HEK293T (cell line): ENCODE results near the gene MTMR1.

Experiments
- CTCF ChIA-PET: fragments of 350-600 bp; formaldehyde crosslinking; extraction: SDS; loops from one replicate; lab custom pipeline; 2021; ENCODE audit warnings: antibody characterized with exemption, inconsistent platforms; lab: Yijun Ruan, JAX
- POLR2A ChIA-PET: fragments of 350-600 bp; formaldehyde crosslinking; extraction: SDS; loops from one replicate; lab custom pipeline; 2020; ENCODE audit warnings: antibody characterized with exemption, inconsistent platforms; lab: Yijun Ruan, JAX
- DNase-seq: peaks from one replicate; pipeline ENCODE4 v3.0.0; 2012; ENCODE audit warnings: mixed read lengths; ENCODE audit errors: extremely low spot score
- ARNT ChIP-seq: fragments of 450-650 bp; IDR thresholded peaks from 2 replicates; pipeline ENCODE4 v1.6.1; 2017; ENCODE audit warnings: mild to moderate bottlenecking
- BHLHE40 ChIP-seq: fragments of 450-650 bp; IDR thresholded peaks from 2 replicates; pipeline ENCODE4 v1.6.1; 2016; ENCODE audit warnings: mild to moderate bottlenecking, moderate library complexity, borderline replicate concordance
- CTBP1 ChIP-seq: fragments of 450-650 bp; IDR thresholded peaks from 2 replicates; pipeline ENCODE4 v1.6.1; 2016; ENCODE audit warnings: borderline replicate concordance
- ELF4 ChIP-seq: fragments of 450-650 bp; IDR thresholded peaks from 2 replicates; pipeline ENCODE4 v1.6.1; 2017; ENCODE audit warnings: antibody characterized with exemption
- FOXA1 ChIP-seq: fragments of 450-650 bp; IDR thresholded peaks from 2 replicates; pipeline ENCODE4 v1.6.1; 2016; ENCODE audit warnings: mild to moderate bottlenecking
- FOXK2 ChIP-seq: fragments of 450-650 bp; IDR thresholded peaks from 2 replicates; pipeline ENCODE4 v1.6.1; 2016; ENCODE audit warnings: mild to moderate bottlenecking
- FOXM1 ChIP-seq: fragments of 450-650 bp; IDR thresholded peaks from 2 replicates; pipeline ENCODE4 v1.6.1; 2017; ENCODE audit warnings: mild to moderate bottlenecking, borderline replicate concordance
- HDGF ChIP-seq: fragments of 450-650 bp; IDR thresholded peaks from 2 replicates; pipeline ENCODE4 v1.6.1; 2017; ENCODE audit warnings: antibody characterized with exemption, borderline replicate concordance
- L3MBTL2 ChIP-seq: fragments of 450-650 bp; conservative IDR thresholded peaks from 2 replicates; pipeline ENCODE4 v1.6.1; 2016; ENCODE audit warnings: mild to moderate bottlenecking
- LEF1 ChIP-seq: fragments of 450-650 bp; IDR thresholded peaks from 2 replicates; pipeline ENCODE4 v1.6.1; 2017; ENCODE audit warnings: mild to moderate bottlenecking, borderline replicate concordance
- NFRKB ChIP-seq: fragments of 450-650 bp; IDR thresholded peaks from 2 replicates; pipeline ENCODE4 v1.6.1; 2016; ENCODE audit warnings: mild to moderate bottlenecking, moderate library complexity
- SP1 ChIP-seq: fragments of 450-650 bp; IDR thresholded peaks from 2 replicates; pipeline ENCODE4 v1.6.1; 2017
- SUZ12 ChIP-seq: fragments of 450-650 bp; IDR thresholded peaks from 2 replicates; pipeline ENCODE4 v1.6.1; 2016; ENCODE audit warnings: mild to moderate bottlenecking
- TARDBP ChIP-seq: fragments of 450-650 bp; IDR thresholded peaks from 2 replicates; pipeline ENCODE4 v1.6.1; 2016
- ZNF384 ChIP-seq: fragments of 450-650 bp; IDR thresholded peaks from 2 replicates; pipeline ENCODE4 v1.6.1; 2016
- TF ChIP-seq, protein P1 (sequence below): fragments of 450-650 bp; IDR thresholded peaks from 2 replicates; pipeline ENCODE4 v1.6.1; 2016

Gene MTMR1

GRCh38 chrX:150753357-150753756 lies 60.2 kb downstream of the MTMR1 start:
- DNase-seq: no peak
- CTCF ChIA-PET: interaction anchor here (0.7 kb wide), 1 partner anchor 1004 kb away, joined by 3 read pairs; no protein-coding TSS in a partner anchor
- TF ChIP-seq ARNT (no peak), FOXM1 (no peak), ZNF384 (no peak)
- POLR2A ChIA-PET: no interaction called here

- TF ChIP-seq FOXM1 (no peak), LEF1 (no peak), NFRKB (no peak), BHLHE40 (no peak)
- POLR2A ChIA-PET: no interaction called here
- no peak for DNase-seq
- CTCF ChIA-PET: interaction anchor here (0.7 kb wide), 1 partner anchor 1004 kb away, joined by 3 read pairs; no protein-coding TSS in a partner anchor
These were observed 60.8 kb downstream of the MTMR1 start for GRCh38 chrX:150753968-150754367.

DNA sequence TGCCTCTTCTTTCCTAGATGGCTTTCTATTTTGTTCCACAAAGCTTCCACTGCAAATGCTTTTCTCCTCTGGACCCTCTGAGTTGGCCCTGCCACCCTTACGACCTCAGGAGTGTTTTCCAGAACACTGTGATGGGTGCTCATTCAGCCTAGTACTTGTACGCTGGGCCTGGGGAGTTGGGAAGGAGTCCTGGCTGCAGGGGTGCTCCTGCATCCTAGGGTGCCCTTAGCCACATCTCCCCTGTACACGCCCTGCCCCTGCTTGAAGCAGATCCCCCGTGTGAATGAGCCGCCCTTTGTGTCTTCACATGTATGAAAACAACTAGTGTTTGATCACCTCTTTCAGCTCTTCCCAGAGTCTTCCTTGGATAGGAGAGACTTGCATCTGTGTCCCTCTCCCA lies 64.2 kb downstream of the MTMR1 start:
- TF ChIP-seq CTBP1 (no peak), ELF4 (no peak), ZNF384 (no peak)
- TF ChIP-seq, protein P1, sequence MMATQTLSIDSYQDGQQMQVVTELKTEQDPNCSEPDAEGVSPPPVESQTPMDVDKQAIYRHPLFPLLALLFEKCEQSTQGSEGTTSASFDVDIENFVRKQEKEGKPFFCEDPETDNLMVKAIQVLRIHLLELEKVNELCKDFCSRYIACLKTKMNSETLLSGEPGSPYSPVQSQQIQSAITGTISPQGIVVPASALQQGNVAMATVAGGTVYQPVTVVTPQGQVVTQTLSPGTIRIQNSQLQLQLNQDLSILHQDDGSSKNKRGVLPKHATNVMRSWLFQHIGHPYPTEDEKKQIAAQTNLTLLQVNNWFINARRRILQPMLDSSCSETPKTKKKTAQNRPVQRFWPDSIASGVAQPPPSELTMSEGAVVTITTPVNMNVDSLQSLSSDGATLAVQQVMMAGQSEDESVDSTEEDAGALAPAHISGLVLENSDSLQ: no peak
- ChIA-PET POLR2A (no interaction called here), CTCF (no interaction called here)
- DNase-seq: no peak

DNA sequence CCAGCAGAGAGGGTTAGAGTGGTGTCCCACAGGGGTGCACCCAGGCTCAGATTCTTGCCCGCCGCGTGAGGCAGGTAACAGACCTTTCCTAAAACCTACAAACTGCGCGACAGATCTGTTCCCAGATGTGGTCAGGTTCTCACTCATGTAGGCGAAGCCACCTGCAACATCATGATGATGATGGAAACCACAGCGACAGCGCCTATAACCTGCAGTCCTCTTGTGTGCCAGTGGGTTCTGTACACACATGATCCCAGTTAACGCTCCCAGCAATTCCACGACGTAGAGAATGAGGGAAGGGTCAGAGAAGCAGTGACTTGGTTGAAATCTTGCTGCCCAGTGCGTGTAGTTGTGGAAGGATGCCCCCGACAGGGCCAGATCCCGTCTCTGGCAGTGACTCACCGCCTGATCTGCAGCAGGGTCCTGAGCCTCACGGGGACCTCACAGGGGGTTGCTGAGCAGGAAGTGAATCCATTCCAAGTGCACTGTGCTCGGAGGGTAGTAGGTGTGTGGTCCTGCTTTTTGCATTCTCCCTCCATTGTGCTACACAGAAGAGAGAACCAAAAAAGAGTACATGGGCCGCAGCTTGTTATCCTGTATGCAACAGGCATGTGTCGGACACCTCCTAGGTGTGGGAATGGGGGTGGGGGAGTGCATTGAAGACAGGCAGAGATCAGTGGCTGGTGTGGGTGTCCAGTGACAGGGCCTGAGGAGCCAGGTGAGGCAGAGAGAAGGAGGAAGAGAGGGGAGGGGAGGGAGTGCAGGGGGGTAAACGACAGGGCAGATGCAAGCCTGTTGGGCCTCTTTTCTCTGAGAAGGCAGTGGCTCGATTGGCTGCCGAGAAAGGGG lies 66.6 kb downstream of the MTMR1 start:
- ChIA-PET POLR2A (no interaction called here), CTCF (no interaction called here)
- DNase-seq: no peak
- TF ChIP-seq FOXA1 (no peak), LEF1 (no peak), CTBP1 (no peak), ZNF384 (no peak), HDGF (no peak), SP1 (no peak), BHLHE40 (no peak), NFRKB (no peak), ARNT (no peak), FOXM1 (no peak), FOXK2 (no peak), TARDBP (no peak), L3MBTL2 (no peak), ELF4 (no peak)
- TF ChIP-seq, protein P1: no peak

DNA sequence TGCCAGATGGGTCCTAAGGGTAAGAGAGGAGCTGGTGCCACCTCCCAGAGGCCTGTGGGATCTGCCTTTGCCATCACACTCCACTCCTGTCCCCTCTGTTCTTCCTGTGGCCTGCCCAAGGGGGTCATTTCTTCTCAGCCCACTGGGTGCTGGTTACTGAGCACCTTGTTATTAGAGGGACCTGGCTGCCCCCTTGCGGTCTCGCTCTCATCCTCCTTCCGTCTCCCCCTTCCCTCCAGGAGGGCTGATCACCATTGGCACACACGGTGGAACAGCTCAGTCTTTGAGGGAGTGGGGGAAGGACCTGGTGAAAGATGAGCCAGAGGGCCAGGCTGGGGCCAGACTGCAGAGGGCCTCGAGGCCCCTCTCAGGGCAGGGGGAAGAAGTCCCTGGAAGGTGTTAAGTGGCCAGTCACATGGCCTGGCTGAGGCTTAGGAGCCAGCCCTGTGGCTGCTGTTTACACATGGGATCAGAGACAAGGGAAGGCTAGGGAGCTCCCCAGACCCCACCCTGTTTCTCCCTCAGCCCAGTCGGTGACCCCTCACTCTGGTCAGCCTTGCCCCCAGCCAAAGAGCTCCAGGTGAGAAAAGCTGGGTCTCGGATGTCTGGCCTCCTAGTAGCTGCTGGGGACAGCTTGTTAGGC lies 68.1 kb downstream of the MTMR1 start:
- ChIA-PET POLR2A (no interaction called here), CTCF (interaction anchor here (1.9 to 3.5 kb wide), 2 partner anchors 11 to 321 kb away, joined by 4 to 23 read pairs; no protein-coding TSS in a partner anchor)
- no peak for DNase-seq
- TF ChIP-seq FOXA1 (no peak), ELF4 (no peak)

DNA sequence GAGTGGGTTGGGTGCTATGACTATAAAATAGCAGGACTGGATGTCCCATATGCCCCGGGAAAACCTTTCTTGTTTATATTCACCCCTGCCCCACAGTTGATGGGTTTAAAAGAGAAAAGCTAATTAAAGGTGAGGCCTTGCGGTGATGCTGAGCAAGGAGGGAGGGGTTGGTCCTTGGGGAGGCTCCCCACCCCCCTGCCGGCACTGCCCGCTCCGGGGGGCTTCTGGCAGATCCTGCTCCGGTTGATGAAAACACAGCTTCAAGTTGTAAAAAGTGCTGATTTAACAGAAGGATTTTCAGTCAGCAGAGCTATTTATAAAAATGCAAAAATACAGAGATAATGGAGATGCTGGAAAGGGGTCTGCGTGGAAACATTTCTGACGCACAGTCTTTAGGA lies 68.6 kb downstream of the MTMR1 start:
- ChIA-PET CTCF (interaction anchor here (1.9 to 3.5 kb wide), 2 partner anchors 11 to 320 kb away, joined by 4 to 23 read pairs; no protein-coding TSS in a partner anchor), POLR2A (no interaction called here)

More for the DNA sequence above, 68.6 kb downstream of the MTMR1 start:
- no peak for DNase-seq
- TF ChIP-seq ELF4: no peak
- no peak for TF ChIP-seq FOXM1
- TF ChIP-seq ARNT: no peak
- TF ChIP-seq FOXA1: no peak
- no peak for TF ChIP-seq SUZ12
- TF ChIP-seq SP1: no peak
- TF ChIP-seq TARDBP: no peak
- TF ChIP-seq ZNF384: no peak
- TF ChIP-seq LEF1: no peak
- TF ChIP-seq HDGF: no peak
- no peak for TF ChIP-seq CTBP1
